Vagina (tissue), 2 donors: ENCODE data around the gene RPL27A. TPM values are rescaled to one million over a fixed set of nuclear protein-coding genes. Genes with fewer than 3 reads are reported as not detected.

Source experiments
- DNase-seq, 2 donors: peaks; one replicate each; pipeline ENCODE4 v3.0.0-alpha.2; 2017; ENCODE audit errors: extremely low spot score in 2 of 2
- H3K27ac ChIP-seq: fragments of 200-600 bp; sonication (generic); one replicate; pipeline ENCODE4 v1.5.1; 2019
- H3K27me3 ChIP-seq: fragments of 200-600 bp; sonication (generic); one replicate; pipeline ENCODE4 v1.5.1; 2019
- H3K36me3 ChIP-seq, 2 donors: fragments of 200-600 bp; sonication (generic); one replicate each; pipeline ENCODE4 v1.5.1; 2017 to 2019
- H3K4me1 ChIP-seq: fragments of 200-600 bp; sonication (generic); one replicate; pipeline ENCODE4 v1.5.1; 2019
- H3K4me3 ChIP-seq, 2 donors: fragments of 200-600 bp; sonication (generic); 1 replicate in 1 of 2; 2 replicates in 1 of 2; pipeline ENCODE4 v1.5.1; 2016 to 2019
- H3K9me3 ChIP-seq: fragments of 200-600 bp; sonication (generic); one replicate; pipeline ENCODE4 v1.5.1; 2019
- CTCF ChIP-seq, 3 experiments: fragments of 450-650 bp in 2 of 3; fragments of 200-600 bp in 1 of 3; sonication (generic) in 1 of 3; IDR thresholded peaks; one replicate each; pipeline ENCODE4 v1.5.1; 2017 to 2019; ENCODE audit warnings: antibody characterized with exemption in 3 of 3, mild to moderate bottlenecking in 2 of 3, moderate library complexity in 2 of 3
- POLR2A ChIP-seq, 2 donors: fragments of 450-650 bp; IDR thresholded peaks; one replicate each; pipeline ENCODE4 v1.6.1; 2017; ENCODE audit warnings: antibody characterized with exemption in 2 of 2, mild to moderate bottlenecking in 2 of 2, moderate library complexity in 2 of 2
- POLR2AphosphoS5 ChIP-seq, 2 donors: sonication (generic); formaldehyde crosslinking; IDR thresholded peaks; one replicate each; pipeline ENCODE4 v1.9.0; 2017; ENCODE audit warnings: antibody characterized with exemption in 2 of 2, mild to moderate bottlenecking in 2 of 2, low read depth in 1 of 2; ENCODE audit not compliant: insufficient read depth in 1 of 2
- intact Hi-C: fragments of 100-400 bp; cut with DNase I; formaldehyde crosslinking; loops from one replicate; pipeline ENCODE4 v1.15.1; 2023
- total RNA-seq: library from RNA; depleted of rRNA; stranded (reverse); fragments of >200 nt; gene quantifications from one replicate; pipeline ENCODE4 v1.2.3, GENCODE V29; 2016

Gene RPL27A
- total RNA-seq, 1 donor from 2014 or later, result 1,279 TPM

- Histone ChIP-seq H3K4me1 (peaks cover 44% of the 10 kb centered on the region), H3K9me3 (no peaks in the 10 kb centered on the region)
- intact Hi-C loops, result no loop called here
Observed at GRCh38 chr11:8709002-8709672, 26.5 kb downstream of the RPL27A start.

GRCh38 chr11:8709777-8710176 is 27.2 kb downstream of the RPL27A start:
- Histone ChIP-seq H3K27ac (peak overlapping the region; percentile 87), H3K27me3 (no peaks in the 10 kb centered on the region), H3K9me3 (no peaks in the 10 kb centered on the region), H3K36me3 (peaks cover 0 to 33% of the 10 kb centered on the region in 2 donors), H3K4me3 (no peak overlapping the region), H3K4me1 (peaks cover 50% of the 10 kb centered on the region)
- no peak for TF ChIP-seq CTCF (IDR thresholded peaks at IDR 0.05)
- no peak for TF ChIP-seq POLR2A (IDR thresholded peaks at IDR 0.05)
- TF ChIP-seq POLR2AphosphoS5 (IDR thresholded peaks at IDR 0.05; ENCODE audit: insufficient read depth in 1 of 2, low read depth in 1 of 2), result no peak
- intact Hi-C loops, result loop anchor here (5.0 kb wide), 1 partner anchor 98 kb away; no protein-coding TSS in a partner anchor
- no peak for DNase-seq

More at GRCh38 chr11:8709002-8709672, 26.5 kb downstream of the RPL27A start:
- TF ChIP-seq CTCF (IDR thresholded peaks at IDR 0.05) (no peak), POLR2AphosphoS5 (IDR thresholded peaks at IDR 0.05; ENCODE audit: insufficient read depth in 1 of 2, low read depth in 1 of 2) (peak; percentile 71 to 81), POLR2A (IDR thresholded peaks at IDR 0.05) (no peak)
- no peak for DNase-seq
- no peaks in the 10 kb centered on the region for H3K27me3 ChIP-seq
- peaks cover 0 to 33% of the 10 kb centered on the region in 2 donors for H3K36me3 ChIP-seq
- no peak overlapping the region for H3K4me3 ChIP-seq
- peak overlapping the region; percentile 87 for H3K27ac ChIP-seq

- H3K9me3 ChIP-seq, result no peaks in the 10 kb centered on the region
- H3K36me3 ChIP-seq, result peaks cover 0 to 21% of the 10 kb centered on the region in 2 donors
- no peak for DNase-seq
- no peaks in the 10 kb centered on the region for H3K27me3 ChIP-seq
- intact Hi-C loops, result loop anchor here (5.0 kb wide), 1 partner anchor 95 kb away; no protein-coding TSS in a partner anchor
- no peak for TF ChIP-seq POLR2AphosphoS5 (IDR thresholded peaks at IDR 0.05; ENCODE audit: insufficient read depth in 1 of 2, low read depth in 1 of 2)
- no peak for TF ChIP-seq POLR2A (IDR thresholded peaks at IDR 0.05)
- no peak for TF ChIP-seq CTCF (IDR thresholded peaks at IDR 0.05)
- no peak overlapping the region for H3K27ac ChIP-seq
- H3K4me3 ChIP-seq, result no peak overlapping the region
- H3K4me1 ChIP-seq, result peaks cover 71% of the 10 kb centered on the region
Observed at GRCh38 chr11:8711895-8712442, 29.4 kb downstream of the RPL27A start.

GRCh38 chr11:8712506-8712905 is 29.9 kb downstream of the RPL27A start:
- Histone ChIP-seq H3K4me3 (no peak overlapping the region), H3K9me3 (no peaks in the 10 kb centered on the region), H3K27ac (no peak overlapping the region), H3K36me3 (peaks cover 0 to 16% of the 10 kb centered on the region in 2 donors), H3K4me1 (peaks cover 71% of the 10 kb centered on the region), H3K27me3 (no peaks in the 10 kb centered on the region)
- TF ChIP-seq POLR2AphosphoS5 (IDR thresholded peaks at IDR 0.05; ENCODE audit: insufficient read depth in 1 of 2, low read depth in 1 of 2), result no peak
- no peak for TF ChIP-seq CTCF (IDR thresholded peaks at IDR 0.05)
- no peak for TF ChIP-seq POLR2A (IDR thresholded peaks at IDR 0.05)
- intact Hi-C loops, result loop anchor here (5.0 kb wide), 1 partner anchor 95 kb away; no protein-coding TSS in a partner anchor
- DNase-seq, result no peak
